CD4-positive, alpha-beta T cell (primary cell): Measurements from ENCODE around the gene MRPL28. TPM values are rescaled to one million over a fixed set of nuclear protein-coding genes. Genes with fewer than 3 reads are reported as not detected.
"Not testable (repeated sequence)": the region's sequence is repeated elsewhere in the genome, so short reads cannot be mapped to it uniquely, and the experiment has no call there.

Experiments
- ATAC-seq: fragments of 200-7000 bp; cut with Tn5 transposase; one replicate; pipeline ENCODE4 v1.10.0; 2022; ENCODE audit warnings: mild to moderate bottlenecking; ENCODE audit not compliant: poor library complexity
- CTCF ChIA-PET: fragments of 350-600 bp; sonication (Branson Sonifier 250); formaldehyde crosslinking; loops from one replicate; lab custom pipeline; 2021; ENCODE audit warnings: antibody characterized with exemption, inconsistent platforms; lab: Charles Lee
- POLR2A ChIA-PET: fragments of 350-600 bp; sonication (Branson Sonifier 250); formaldehyde crosslinking; loops from one replicate; lab custom pipeline; 2021; ENCODE audit warnings: antibody characterized with exemption, inconsistent platforms; lab: Charles Lee
- DNase-seq, 14 experiments: peaks; one replicate each; pipeline ENCODE4 v3.0.0-alpha.2; 2013 to 2020; ENCODE audit warnings: mixed read lengths in 2 of 14
- H3K27ac ChIP-seq, 2 donors: one replicate each; pipeline versions ENCODE4 v1.5.1 to v1.7.0; 2013; ENCODE audit warnings: low read length in 2 of 2, low read depth in 1 of 2, mild to moderate bottlenecking in 1 of 2
- H3K27me3 ChIP-seq, 2 experiments: 1 replicate in 1 of 2; 2 replicates in 1 of 2; pipeline versions ENCODE4 v1.6.1 to v1.7.0; 2013; ENCODE audit warnings: low read length in 2 of 2, control low read depth in 1 of 2, mild to moderate bottlenecking in 1 of 2, moderate library complexity in 1 of 2; ENCODE audit not compliant: insufficient read depth in 2 of 2, control insufficient read depth in 1 of 2
- H3K36me3 ChIP-seq: one replicate; pipeline ENCODE4 v1.6.1; 2013; ENCODE audit warnings: low read length, control low read depth; ENCODE audit not compliant: insufficient read depth
- H3K4me1 ChIP-seq: one replicate; pipeline ENCODE4 v1.6.1; 2013; ENCODE audit warnings: low read length, control low read depth; ENCODE audit not compliant: insufficient read depth
- H3K4me3 ChIP-seq: one replicate; pipeline ENCODE4 v1.5.1; 2013; ENCODE audit warnings: mild to moderate bottlenecking, low read length, moderate library complexity
- H3K9me3 ChIP-seq, 2 experiments: 1 replicate in 1 of 2; 2 replicates in 1 of 2; pipeline versions ENCODE4 v1.6.1 to v1.7.0; 2013; ENCODE audit warnings: low read length in 2 of 2, mild to moderate bottlenecking in 2 of 2, control low read depth in 1 of 2, moderate library complexity in 1 of 2; ENCODE audit not compliant: control insufficient read depth in 1 of 2, insufficient read depth in 1 of 2
- H3K27ac Mint-ChIP-seq: one replicate; pipeline ENCODE4 v1.8.0; 2020; ENCODE audit warnings: mixed read lengths
- H3K27me3 Mint-ChIP-seq: one replicate; pipeline ENCODE4 v1.8.0; 2021; ENCODE audit warnings: mixed read lengths
- H3K36me3 Mint-ChIP-seq: one replicate; pipeline ENCODE4 v1.8.0; 2021; ENCODE audit warnings: low read depth, mixed read lengths
- H3K4me1 Mint-ChIP-seq: one replicate; pipeline ENCODE4 v1.8.0; 2021; ENCODE audit warnings: low read depth, mixed read lengths
- H3K4me3 Mint-ChIP-seq: one replicate; pipeline ENCODE4 v1.8.0; 2020; ENCODE audit warnings: mild to moderate bottlenecking, mixed read lengths
- H3K9me3 Mint-ChIP-seq: one replicate; pipeline ENCODE4 v1.8.0; 2020; ENCODE audit warnings: mixed read lengths
- intact Hi-C, 2 experiments: fragments of 100-400 bp; cut with DNase I in 1 of 2; cut with micrococcal nuclease in 1 of 2; formaldehyde crosslinking; loops; one replicate each; pipeline versions ENCODE4 v1.15.1 to v1.9.0; 2023 to 2025; cut with DNase I, micrococcal nuclease
- total RNA-seq, 174 experiments: library from RNA in 2 of 174; stranded (reverse) in 2 of 174; gene quantifications; one replicate each; pipeline ENCODE4 v1.2.3 and lab custom pipeline; 2021 to 2026
- TF ChIP-seq, protein P1 (sequence below): fragments of 200-600 bp; IDR thresholded peaks from one replicate; pipeline ENCODE4 v1.8.0; 2022; ENCODE audit warnings: antibody characterized with exemption, mild to moderate bottlenecking

MRPL28 gene
- total RNA-seq, 2 experiments from 2014 or later = 19.6 to 19.7 TPM

DNA sequence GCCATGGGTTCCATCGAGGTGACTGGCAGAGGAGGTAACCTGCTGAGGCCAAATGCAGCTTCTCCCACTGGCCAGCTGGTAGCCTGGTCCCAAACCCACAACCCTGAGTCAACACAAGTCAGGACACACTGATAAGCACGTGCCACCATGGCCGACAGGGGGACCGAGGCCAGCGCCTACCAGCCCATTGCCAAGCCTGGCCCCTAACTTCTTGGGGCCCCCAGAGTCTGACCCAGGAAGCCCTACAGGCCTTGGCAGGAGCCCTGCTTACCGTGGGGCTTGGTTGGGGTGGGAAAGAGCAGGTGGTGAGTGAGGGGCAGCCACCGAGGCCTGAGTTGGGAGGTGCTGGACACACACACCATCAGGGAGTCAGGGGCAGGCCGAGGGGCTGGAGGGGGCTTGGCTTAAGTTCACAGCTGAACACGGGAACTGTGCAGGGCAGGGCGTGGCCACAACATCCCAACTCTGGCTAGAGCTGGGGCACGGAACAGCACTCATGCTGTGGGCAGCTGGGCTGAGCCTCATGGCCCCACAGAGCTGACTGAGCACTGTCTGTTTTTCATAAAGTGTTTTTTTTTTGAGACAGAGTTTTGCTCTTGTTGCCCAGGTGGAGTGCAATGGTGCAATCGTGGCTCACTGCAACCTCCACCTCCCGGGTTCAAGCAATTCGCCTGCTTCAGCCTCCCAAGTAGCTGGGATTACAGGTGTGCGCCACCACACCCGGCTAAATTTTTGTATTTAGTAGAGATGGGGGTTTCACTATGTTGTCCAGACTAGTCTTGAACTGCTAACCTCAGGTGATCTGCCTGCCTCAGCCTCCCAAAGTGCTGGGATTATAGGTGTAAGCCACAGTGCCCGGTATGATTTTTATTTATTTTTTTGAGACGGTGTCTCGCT, 5.5 kb downstream of the MRPL28 start:
- Histone ChIP-seq H3K36me3 (peaks cover 27% of the 10 kb centered on the region), H3K9me3 (no peaks in the 10 kb centered on the region), H3K4me3 (no peak overlapping the region), H3K27ac (no peak overlapping the region), H3K27me3 (no peaks in the 10 kb centered on the region), H3K4me1 (peaks cover 21% of the 10 kb centered on the region)
- H3K27ac Mint-ChIP-seq = no peak overlapping the region
- peaks cover 12% of the 10 kb centered on the region for H3K36me3 Mint-ChIP-seq
- DNase-seq (no peak), ATAC-seq (no peak)
- ChIA-PET CTCF (no interaction called here), POLR2A (interaction anchor here (1.3 kb wide), 1 partner anchor 37 kb away, joined by 3 read pairs; the partner anchor contains the start of gene DECR2)
- H3K4me3 Mint-ChIP-seq = no peak overlapping the region
- peaks cover 13% of the 10 kb centered on the region for H3K4me1 Mint-ChIP-seq
- no peaks in the 10 kb centered on the region for H3K9me3 Mint-ChIP-seq
- intact Hi-C loops = no loop called here
- TF ChIP-seq, protein P1, sequence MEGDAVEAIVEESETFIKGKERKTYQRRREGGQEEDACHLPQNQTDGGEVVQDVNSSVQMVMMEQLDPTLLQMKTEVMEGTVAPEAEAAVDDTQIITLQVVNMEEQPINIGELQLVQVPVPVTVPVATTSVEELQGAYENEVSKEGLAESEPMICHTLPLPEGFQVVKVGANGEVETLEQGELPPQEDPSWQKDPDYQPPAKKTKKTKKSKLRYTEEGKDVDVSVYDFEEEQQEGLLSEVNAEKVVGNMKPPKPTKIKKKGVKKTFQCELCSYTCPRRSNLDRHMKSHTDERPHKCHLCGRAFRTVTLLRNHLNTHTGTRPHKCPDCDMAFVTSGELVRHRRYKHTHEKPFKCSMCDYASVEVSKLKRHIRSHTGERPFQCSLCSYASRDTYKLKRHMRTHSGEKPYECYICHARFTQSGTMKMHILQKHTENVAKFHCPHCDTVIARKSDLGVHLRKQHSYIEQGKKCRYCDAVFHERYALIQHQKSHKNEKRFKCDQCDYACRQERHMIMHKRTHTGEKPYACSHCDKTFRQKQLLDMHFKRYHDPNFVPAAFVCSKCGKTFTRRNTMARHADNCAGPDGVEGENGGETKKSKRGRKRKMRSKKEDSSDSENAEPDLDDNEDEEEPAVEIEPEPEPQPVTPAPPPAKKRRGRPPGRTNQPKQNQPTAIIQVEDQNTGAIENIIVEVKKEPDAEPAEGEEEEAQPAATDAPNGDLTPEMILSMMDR = no peak
- no peaks in the 10 kb centered on the region for H3K27me3 Mint-ChIP-seq

DNA sequence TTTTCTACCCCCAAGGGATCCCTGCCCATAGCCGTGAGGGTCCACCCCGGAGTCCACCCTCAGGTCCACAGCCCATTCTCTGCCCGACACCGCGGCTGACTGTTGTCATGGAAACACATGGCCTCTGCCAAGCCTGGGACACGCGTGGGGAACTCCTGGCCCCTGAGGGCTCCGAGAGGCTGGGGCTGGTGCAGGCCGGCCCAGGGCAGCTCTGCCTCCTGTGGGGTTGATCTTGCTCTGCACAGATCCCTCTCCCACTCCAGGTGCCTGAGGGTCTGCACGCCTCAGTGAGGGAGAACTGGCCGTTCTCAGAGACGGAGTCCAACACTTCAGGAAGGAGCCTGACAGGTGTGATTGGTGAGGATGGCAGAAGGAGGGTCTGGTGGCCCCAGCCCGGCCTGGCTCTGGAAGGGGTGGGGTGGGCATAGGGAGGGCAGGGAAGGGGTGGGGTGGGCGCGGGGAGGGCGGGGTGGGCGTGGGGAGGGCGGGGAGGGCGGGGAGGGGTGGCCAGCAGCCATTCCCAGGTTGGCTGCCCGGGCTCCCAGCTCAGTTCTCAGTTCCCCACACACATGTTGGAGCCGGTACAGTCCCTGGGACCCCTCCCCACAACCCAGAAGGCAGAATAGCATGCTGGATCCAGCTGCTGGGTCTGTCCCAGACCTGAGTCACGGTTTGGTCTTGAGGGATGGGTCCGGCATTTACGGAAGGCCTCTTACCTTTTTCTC, 6.4 kb downstream of the MRPL28 start:
- DNase-seq (no peak), ATAC-seq (no peak)
- Mint-ChIP-seq H3K27me3 (no peaks in the 10 kb centered on the region), H3K4me1 (peaks cover 6% of the 10 kb centered on the region), H3K9me3 (no peaks in the 10 kb centered on the region), H3K4me3 (no peak overlapping the region), H3K27ac (no peak overlapping the region), H3K36me3 (peaks cover 10% of the 10 kb centered on the region)
- intact Hi-C loops = no loop called here
- Histone ChIP-seq H3K27me3 (no peaks in the 10 kb centered on the region), H3K4me1 (peaks cover 16% of the 10 kb centered on the region), H3K36me3 (peaks cover 26% of the 10 kb centered on the region), H3K4me3 (no peak overlapping the region), H3K27ac (no peak overlapping the region), H3K9me3 (no peaks in the 10 kb centered on the region)
- POLR2A ChIA-PET = interaction anchor here (1.2 to 1.3 kb wide), 2 partner anchors 16 to 38 kb away, joined by 3 to 4 read pairs; partner anchors contain the start of gene DECR2
- CTCF ChIA-PET = interaction anchor here (2.5 kb wide), 1 partner anchor 257 kb away, joined by 19 read pairs; no protein-coding TSS in a partner anchor
- TF ChIP-seq, protein P1 = no peak

DNA sequence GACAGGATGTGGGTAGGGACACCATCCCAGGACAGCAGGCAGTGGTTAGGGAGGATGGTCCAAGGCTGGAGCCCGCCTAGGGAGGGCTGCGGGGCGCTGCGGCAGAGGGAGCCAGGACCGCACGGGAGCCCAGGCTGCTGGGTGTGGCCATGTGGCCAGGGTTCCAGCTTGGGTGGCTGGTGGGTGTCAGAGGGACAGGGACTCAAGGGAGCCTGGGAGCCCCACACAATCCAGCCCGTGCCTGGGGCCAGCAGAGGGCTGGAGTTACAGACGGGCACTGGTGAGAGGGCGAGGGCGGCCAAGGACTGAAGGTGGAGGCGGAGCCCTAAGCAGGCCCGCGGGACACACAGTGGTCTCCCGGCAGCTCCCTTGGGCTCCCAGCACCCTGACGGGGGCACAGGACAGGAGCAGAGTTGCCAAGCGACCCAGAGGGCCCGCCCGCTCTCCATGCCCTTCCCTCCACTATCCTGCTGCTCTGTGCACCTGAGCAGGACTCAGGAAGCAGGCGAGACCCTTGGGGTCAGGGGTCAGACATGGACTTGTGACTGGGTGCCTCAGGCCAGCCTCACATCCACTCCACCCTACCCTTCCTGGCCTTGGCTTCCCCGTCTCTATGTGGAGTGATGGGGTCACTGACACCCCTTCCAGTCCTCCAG, 7.1 kb downstream of the MRPL28 start:
- Mint-ChIP-seq H3K9me3 (no peaks in the 10 kb centered on the region), H3K27ac (no peak overlapping the region), H3K36me3 (peaks cover 8% of the 10 kb centered on the region), H3K4me1 (peaks cover 6% of the 10 kb centered on the region), H3K4me3 (no peak overlapping the region), H3K27me3 (no peaks in the 10 kb centered on the region)
- ATAC-seq (no peak), DNase-seq (no peak)
- intact Hi-C loops = no loop called here
- CTCF ChIA-PET = interaction anchor here (2.4 to 2.5 kb wide), 2 partner anchors 256 to 297 kb away, joined by 11 to 19 read pairs; no protein-coding TSS in a partner anchor
- TF ChIP-seq, protein P1 = no peak
- Histone ChIP-seq H3K27ac (no peak overlapping the region), H3K27me3 (no peaks in the 10 kb centered on the region), H3K4me1 (peaks cover 16% of the 10 kb centered on the region), H3K36me3 (peaks cover 20% of the 10 kb centered on the region), H3K9me3 (no peaks in the 10 kb centered on the region), H3K4me3 (no peak overlapping the region)
- POLR2A ChIA-PET = interaction anchor here (1.2 to 1.3 kb wide), 2 partner anchors 17 to 38 kb away, joined by 4 read pairs; partner anchors contain the start of gene DECR2

DNA sequence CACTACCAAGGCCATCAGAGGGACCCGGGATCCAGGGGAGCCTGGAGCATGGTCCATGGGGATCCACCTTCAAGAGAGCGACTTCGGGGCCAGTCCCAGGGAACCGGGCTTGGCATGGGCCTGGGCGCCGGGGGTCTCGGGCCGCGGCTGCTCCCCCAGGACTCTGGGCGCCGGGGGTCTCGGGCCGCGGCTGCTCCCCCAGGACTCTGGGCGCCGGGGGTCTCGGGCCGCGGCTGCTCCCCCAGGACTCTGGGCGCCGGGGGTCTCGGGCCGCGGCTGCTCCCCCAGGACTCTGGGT, 7.7 kb downstream of the MRPL28 start:
- not testable (repeated sequence) for H3K36me3 Mint-ChIP-seq, H3K27ac Mint-ChIP-seq, H3K27me3 ChIP-seq, H3K9me3 Mint-ChIP-seq, H3K9me3 ChIP-seq, H3K4me1 Mint-ChIP-seq, DNase-seq, H3K4me3 Mint-ChIP-seq, H3K27me3 Mint-ChIP-seq, H3K27ac ChIP-seq, ATAC-seq, H3K4me3 ChIP-seq
- intact Hi-C loops = loop anchor here (1.0 kb wide), 3 partner anchors 244 to 255 kb away; no protein-coding TSS in a partner anchor
- H3K4me1 ChIP-seq = peaks cover 21% of the 10 kb centered on the region
- ChIA-PET CTCF (interaction anchor here (0.6 to 2.5 kb wide), 12 partner anchors 8 to 297 kb away, joined by 3 to 19 read pairs (median 4); partner anchors contain the start of genes FAM234A, LUC7L and MRPL28), POLR2A (interaction anchor here (0.5 to 1.3 kb wide), 5 partner anchors 8 to 246 kb away, joined by 3 to 4 read pairs (median 4); partner anchors contain the start of genes DECR2 and MRPL28)
- H3K36me3 ChIP-seq = peaks cover 14% of the 10 kb centered on the region
